ENCODE results near the gene GPER1.

DNA sequence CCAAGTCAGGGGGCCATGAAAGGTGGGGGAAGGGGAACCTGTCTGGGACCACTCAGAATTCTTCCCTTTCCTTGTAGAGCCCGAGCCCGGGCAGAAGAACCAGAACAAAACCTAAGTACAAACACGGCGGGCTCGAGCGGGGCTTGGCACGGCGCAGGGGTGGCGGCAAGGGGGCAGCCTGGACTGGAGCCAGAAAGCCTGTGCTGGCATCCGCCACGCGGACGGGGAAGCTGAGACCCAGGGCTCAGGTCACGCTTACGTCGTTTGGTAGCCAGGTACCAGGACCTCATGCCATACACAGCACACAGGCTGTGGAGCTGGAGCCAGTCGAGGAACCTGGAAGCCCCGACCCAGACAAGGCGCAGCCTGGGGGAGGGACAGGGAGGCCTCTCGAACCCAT, 6.6 kb upstream of the GPER1 start:
- TF ChIP-seq POLR2A (IDR thresholded peaks at IDR 0.05; ENCODE audit: extremely low read depth, insufficient read length) (no peak), MYC (IDR thresholded peaks at IDR 0.05; ENCODE audit: low read depth, low read length) (no peak)
- TF ChIP-seq, protein P1, sequence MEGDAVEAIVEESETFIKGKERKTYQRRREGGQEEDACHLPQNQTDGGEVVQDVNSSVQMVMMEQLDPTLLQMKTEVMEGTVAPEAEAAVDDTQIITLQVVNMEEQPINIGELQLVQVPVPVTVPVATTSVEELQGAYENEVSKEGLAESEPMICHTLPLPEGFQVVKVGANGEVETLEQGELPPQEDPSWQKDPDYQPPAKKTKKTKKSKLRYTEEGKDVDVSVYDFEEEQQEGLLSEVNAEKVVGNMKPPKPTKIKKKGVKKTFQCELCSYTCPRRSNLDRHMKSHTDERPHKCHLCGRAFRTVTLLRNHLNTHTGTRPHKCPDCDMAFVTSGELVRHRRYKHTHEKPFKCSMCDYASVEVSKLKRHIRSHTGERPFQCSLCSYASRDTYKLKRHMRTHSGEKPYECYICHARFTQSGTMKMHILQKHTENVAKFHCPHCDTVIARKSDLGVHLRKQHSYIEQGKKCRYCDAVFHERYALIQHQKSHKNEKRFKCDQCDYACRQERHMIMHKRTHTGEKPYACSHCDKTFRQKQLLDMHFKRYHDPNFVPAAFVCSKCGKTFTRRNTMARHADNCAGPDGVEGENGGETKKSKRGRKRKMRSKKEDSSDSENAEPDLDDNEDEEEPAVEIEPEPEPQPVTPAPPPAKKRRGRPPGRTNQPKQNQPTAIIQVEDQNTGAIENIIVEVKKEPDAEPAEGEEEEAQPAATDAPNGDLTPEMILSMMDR (IDR thresholded peaks at IDR 0.05; ENCODE audit: low read depth, low read length): no peak
- TF ChIP-seq, protein P2, sequence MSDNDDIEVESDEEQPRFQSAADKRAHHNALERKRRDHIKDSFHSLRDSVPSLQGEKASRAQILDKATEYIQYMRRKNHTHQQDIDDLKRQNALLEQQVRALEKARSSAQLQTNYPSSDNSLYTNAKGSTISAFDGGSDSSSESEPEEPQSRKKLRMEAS (IDR thresholded peaks at IDR 0.05; ENCODE audit: low read depth, low read length): no peak
